ENCODE measurements around the gene TMEM41A. TPM values are rescaled to one million over a fixed set of nuclear protein-coding genes. Genes with fewer than 3 reads are reported as not detected.

TMEM41A gene
- total RNA-seq, 2 donors from 2014 or later, result 10.2 to 10.9 TPM

DNA sequence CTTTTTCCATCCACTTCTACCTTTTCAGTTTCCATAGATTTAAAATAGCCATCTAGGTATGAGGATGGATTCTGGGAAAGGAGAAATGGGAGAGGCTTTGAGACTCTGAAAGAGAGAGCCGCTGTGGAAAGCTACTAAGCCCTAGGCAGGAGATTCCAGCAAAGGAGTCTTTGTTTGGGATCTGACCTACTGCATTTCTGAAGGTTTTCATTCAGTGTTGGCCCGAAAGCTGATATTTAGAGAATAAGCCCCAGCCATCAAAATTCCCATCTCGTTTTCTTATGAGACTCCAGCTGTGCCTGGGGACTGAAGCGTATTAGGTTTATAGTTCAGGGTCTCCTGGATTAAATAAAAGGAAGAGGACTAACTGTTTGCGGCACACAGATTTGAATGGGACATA lies 34.1 kb upstream of the TMEM41A start:
- Histone ChIP-seq H3K9me3 (no peaks in the 10 kb centered on the region), H3K4me3 (no peak overlapping the region), H3K36me3 (no peaks in the 10 kb centered on the region), H3K4me1 (no peaks in the 10 kb centered on the region), H3K27ac (no peak overlapping the region), H3K27me3 (no peaks in the 10 kb centered on the region)
- no peak for TF ChIP-seq CTCF (IDR thresholded peaks at IDR 0.05)
- DNase-seq (ENCODE audit: low spot score), result no peak

GRCh38 chr3:185530856-185531255 lies 32.0 kb upstream of the TMEM41A start:
- no peaks in the 10 kb centered on the region for H3K9me3 ChIP-seq
- no peaks in the 10 kb centered on the region for H3K27me3 ChIP-seq
- H3K4me3 ChIP-seq, result no peak overlapping the region
- no peak for TF ChIP-seq CTCF (IDR thresholded peaks at IDR 0.05)
- no peaks in the 10 kb centered on the region for H3K36me3 ChIP-seq
- no peak overlapping the region for H3K27ac ChIP-seq
- no peak for DNase-seq (ENCODE audit: low spot score)
- H3K4me1 ChIP-seq, result no peaks in the 10 kb centered on the region

- DNase-seq (ENCODE audit: low spot score), result no peak
- Histone ChIP-seq H3K4me3 (no peak overlapping the region), H3K36me3 (no peaks in the 10 kb centered on the region), H3K27ac (no peak overlapping the region), H3K27me3 (no peaks in the 10 kb centered on the region), H3K9me3 (no peaks in the 10 kb centered on the region), H3K4me1 (no peaks in the 10 kb centered on the region)
- TF ChIP-seq CTCF (IDR thresholded peaks at IDR 0.05), result no peak
Measured at GRCh38 chr3:185528532-185528931, 29.7 kb upstream of the TMEM41A start.

GRCh38 chr3:185527364-185527763 lies 28.5 kb upstream of the TMEM41A start:
- Histone ChIP-seq H3K27ac (no peak overlapping the region), H3K36me3 (no peaks in the 10 kb centered on the region), H3K27me3 (no peaks in the 10 kb centered on the region), H3K4me1 (no peaks in the 10 kb centered on the region), H3K4me3 (no peak overlapping the region), H3K9me3 (no peaks in the 10 kb centered on the region)
- DNase-seq (ENCODE audit: low spot score), result no peak
- no peak for TF ChIP-seq CTCF (IDR thresholded peaks at IDR 0.05)

DNA sequence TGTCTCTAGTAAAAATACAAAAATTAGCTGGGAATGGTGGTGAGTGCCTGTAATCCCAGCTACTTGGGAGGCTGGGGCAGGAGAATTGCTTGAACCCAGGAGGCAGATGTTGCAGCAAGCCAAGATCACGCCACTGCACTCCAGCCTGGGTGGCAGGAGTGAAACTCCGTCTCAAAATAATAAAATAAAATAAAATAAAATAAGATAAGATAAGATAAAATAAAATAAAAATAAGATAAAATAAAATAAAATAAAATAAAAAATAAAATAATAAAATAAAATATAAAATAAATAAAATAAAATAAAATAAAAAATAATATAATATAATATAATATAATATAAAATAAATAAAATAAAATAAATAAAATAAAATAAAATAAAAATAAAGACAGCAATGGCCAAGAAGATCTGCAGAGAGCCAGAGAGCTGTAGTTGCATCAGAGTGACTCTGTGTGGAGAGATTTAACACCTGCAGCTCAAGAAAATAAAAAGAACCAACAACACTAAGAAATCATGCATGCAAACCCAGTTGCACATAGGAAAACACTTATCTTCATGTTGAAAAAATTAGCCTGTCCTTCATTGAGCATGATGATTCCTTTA lies 27.6 kb upstream of the TMEM41A start:
- H3K9me3 ChIP-seq, result no peaks in the 10 kb centered on the region
- no peaks in the 10 kb centered on the region for H3K4me1 ChIP-seq
- H3K36me3 ChIP-seq, result no peaks in the 10 kb centered on the region
- H3K27ac ChIP-seq, result no peak overlapping the region
- no peak for TF ChIP-seq CTCF (IDR thresholded peaks at IDR 0.05)
- H3K4me3 ChIP-seq, result no peak overlapping the region
- DNase-seq (ENCODE audit: low spot score), result no peak
- H3K27me3 ChIP-seq, result no peaks in the 10 kb centered on the region

Data from right atrium auricular region (tissue), 2 donors.